IPS-11a (cell line): ENCODE measurements around the gene FBXO8.

Source experiments
- H3K4me3 ChIP-seq: one replicate; pipeline ENCODE4 v1.5.1; 2013; ENCODE audit warnings: low read depth, low read length, control low read depth

The FBXO8 gene

GRCh38 chr4:174211622-174212044 lies 71.8 kb downstream of the FBXO8 start:
- H3K4me3 ChIP-seq, result no peak overlapping the region

DNA sequence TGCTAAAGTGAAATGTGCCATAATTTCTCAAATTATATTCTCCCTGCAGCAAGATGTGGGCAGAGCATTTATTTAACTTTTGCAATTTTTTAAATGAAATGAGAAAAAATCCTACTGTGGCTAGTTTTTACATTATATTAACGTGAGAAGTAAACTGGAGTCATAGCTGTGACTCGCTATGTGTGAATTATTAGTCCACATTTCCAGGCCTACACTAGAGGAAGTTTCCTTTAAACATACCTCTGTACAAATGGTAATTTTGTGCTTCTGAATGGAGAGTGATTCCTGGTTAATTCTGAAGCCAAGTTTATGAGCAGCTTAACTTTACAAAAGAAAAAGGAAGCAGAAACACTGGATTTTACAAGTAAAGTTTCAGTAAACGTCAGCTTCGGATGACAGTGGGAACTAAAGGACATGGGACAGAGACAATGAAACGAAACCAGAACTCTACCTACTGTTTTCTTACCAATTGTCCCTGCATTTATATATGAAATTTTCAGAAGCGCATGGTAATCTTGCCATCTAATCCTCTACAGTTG lies 72.4 kb downstream of the FBXO8 start:
- H3K4me3 ChIP-seq, result no peak overlapping the region

DNA sequence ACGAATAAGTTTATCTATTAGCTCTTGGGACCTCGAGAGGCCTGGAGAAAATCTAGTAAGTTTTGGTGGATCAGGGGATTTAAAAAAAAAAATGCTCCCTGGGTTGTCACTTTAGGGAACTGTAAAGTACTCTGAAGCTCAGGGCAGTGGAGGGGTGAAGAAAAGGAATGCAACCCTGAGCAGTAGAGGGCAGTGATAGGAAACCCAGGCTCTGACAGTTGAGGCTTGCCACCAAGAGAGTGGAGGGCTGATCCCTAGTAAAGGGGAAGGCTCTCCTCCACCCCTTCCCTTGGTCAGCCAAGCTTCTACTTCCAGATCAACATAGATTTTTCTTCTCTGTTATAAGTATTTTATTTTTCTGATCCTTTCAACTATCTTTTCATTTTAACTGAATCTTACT lies 73.1 kb downstream of the FBXO8 start:
- H3K4me3 ChIP-seq, result no peak overlapping the region

DNA sequence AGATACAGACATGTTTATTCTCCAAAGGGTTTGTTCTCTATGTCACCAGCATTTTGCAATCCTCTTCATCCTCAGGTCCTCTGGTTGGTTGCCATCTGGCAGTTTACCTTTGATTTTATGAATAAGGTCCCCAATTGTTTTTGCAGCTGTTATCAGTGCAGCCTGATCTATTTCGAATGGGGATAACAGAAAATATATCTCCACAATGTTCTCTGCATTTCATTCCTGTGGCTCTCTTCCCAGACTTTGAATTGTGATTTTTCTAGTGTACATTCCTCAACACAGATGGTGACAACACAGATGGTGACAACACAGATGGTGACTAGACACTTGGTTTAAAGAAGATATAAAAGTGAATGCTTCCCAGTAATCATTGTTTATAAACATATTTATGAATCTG lies 74.1 kb downstream of the FBXO8 start:
- no peak overlapping the region for H3K4me3 ChIP-seq

DNA sequence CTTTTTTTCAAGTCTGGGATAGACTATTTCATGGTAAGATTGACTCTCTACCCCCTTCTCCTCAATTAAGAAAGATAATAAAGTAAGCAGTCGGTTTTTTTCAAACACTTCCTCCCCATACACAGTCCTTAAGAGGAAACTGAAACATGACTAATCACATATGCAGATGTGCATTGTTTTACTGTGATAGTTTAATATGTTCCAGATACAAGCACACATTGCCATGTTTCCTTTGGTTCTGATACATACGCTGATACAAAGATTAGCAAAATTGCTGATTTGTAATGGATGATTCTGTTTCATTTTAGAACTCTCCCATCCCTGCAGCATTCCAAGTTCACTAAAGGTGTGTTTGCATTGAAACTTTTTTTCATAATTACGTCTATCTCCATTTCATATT lies 76.1 kb downstream of the FBXO8 start:
- no peak overlapping the region for H3K4me3 ChIP-seq

DNA sequence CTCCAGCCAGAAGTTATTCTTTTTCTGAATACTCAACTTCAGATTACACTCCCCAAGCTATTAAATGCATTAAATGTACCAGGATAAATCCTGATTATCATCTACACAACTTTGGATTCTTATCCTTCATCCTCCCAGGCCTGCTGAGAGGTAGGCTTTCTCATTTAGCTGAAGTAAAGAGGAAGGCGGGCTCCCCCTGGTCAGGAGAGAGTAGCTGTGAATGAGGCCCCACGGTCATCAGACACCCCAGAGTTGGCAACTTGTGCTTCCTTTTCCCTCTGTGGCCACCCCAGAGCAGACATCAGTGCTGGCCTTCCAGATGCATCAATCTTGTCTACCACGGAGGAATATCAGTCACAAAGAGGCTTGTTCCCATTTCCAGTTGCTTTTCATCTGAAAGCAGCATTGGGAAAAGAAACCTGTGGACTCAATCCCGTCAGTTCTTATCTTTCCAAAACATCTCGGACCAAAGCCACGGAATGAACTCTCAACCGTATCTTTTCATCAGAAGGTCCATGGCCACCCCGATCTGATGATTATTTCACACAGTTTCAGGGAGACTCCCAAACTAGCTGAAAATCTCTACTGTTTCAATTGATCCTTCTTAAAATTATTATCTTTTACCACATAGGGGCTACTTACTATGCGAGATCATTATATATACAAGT lies 79.2 kb downstream of the FBXO8 start:
- no peak overlapping the region for H3K4me3 ChIP-seq

DNA sequence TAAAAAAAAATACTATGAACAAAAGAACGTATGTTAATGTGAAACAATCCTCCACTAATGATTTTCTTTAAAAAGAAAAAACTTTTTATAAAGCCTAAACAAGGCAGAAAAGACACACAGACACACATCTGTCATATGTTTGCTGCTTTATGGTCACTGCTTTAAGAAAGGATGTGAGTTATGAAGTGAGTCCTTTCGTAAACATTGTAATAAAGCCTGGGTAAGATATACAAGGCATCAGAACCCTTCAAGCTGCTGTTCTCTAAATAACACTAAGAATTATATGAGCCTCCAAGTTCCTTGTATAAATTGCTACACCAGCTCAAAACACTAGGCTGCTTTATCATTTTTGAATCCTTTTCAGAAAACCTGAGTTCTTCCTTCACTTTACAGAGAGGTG lies 81.6 kb downstream of the FBXO8 start:
- H3K4me3 ChIP-seq, result no peak overlapping the region

GRCh38 chr4:174199735-174200134 lies 83.7 kb downstream of the FBXO8 start:
- no peak overlapping the region for H3K4me3 ChIP-seq

GRCh38 chr4:174198828-174199227 lies 84.6 kb downstream of the FBXO8 start:
- H3K4me3 ChIP-seq, result no peak overlapping the region

- H3K4me3 ChIP-seq, result no peak overlapping the region
These were observed 85.1 kb downstream of the FBXO8 start for GRCh38 chr4:174198396-174198795.

DNA sequence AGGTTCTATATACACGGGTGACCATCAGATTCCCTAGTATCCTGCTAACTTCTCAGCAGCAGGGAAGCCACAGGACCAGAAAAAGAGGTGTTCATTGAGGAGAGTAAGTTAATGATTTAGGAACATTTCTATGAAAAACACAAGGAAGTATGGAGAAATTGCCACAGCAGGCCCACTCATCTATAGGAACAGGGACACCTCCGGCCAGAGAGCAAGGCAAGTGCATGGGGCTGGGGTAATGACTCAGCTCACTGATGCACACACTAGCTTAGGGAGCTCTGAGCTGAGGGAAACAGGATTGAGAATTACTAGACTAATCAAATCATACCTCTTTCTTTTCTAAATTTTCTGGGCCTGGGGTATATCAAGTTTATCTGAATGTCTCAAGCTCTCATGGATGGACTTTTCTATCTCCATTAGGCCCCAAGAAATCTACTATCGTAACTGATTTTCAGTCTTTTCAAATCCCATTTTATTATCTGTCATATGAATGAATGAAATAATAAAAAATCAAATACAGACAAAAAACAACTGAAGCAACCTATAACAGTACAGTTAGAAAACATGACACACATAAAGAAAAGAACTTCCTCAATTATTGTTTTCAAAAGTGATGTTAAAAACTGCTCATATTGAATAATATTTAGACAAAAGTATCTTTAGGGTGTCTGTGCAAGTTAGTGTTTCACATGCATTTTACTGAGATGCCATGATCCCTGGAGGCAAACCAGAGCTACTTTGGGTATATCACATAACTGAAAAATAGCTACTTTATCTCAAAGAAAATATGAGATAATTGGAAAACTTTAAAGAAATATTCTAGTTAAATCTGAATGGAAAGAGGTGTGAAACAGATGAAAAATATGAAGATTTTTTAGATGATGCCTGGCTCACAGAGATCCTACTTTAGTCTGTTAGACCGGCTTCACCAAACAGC lies 89.8 kb downstream of the FBXO8 start:
- H3K4me3 ChIP-seq, result no peak overlapping the region

GRCh38 chr4:174192943-174193342 lies 90.5 kb downstream of the FBXO8 start:
- no peak overlapping the region for H3K4me3 ChIP-seq

DNA sequence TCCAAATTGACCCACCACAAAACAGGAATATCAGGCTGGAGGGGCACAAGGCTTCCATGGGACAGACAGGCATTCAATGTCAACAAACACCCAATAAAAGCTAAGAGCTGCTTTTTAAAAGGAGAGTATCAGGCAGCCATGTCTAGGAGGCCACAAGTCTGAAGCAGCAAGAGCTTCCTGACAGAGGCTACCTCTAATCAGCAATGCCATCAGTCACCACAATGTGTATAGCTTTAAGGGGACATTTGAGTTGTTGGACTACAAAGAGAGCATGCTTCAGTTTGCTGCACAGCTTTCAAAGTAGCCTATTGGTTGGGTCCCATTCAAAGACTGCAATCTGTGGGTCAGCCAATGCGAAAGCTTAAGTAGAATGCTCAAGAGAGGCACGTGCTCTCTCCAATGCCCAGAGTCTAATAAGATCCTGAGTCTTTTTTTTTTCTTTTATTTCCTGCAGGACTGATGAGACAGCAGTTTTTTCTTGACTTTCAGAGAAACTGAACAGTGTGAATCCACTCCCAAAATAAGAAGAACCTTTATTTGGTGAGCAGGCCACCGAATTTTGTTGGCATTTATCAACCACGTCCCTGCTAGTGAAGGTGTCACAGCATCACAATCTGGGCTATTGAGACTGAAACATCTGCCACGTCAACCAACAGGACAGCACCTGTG lies 92.5 kb downstream of the FBXO8 start:
- no peak overlapping the region for H3K4me3 ChIP-seq

DNA sequence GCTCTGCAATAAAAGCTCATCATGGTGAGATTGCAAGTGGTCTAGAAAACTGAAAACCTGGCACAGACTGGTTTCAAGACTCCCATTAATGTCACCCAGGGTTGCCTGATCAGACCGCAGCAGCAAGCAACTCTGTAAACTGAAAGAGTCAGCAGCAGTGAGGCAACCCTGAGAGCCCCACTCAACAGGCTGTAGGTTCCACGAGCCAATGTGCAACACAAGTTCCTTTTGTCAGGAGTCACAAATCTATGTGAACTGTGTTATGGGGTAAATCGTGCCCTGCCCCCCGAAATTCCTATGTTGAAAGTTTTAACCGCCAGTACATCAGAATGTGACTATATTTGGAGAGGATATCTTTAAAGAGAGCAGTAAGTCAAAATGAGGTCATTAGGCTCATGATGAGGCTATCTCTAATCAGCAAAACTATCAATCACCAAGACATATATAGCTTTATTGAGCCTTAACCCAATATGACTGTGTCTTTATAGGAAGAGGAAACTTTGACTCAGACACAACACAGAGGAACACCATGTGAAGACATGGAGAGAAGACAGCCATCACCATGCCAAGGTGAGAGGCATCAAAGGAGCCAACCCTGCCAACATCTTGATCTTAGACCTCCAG lies 94.0 kb downstream of the FBXO8 start:
- no peak overlapping the region for H3K4me3 ChIP-seq
